ENCODE results near the gene GFAP. TPM values are rescaled to one million over a fixed set of nuclear protein-coding genes. Genes with fewer than 3 reads are reported as not detected.

GFAP gene
- total RNA-seq, 1 donor from 2014 or later: not detected

- Mint-ChIP-seq H3K27ac (no peak overlapping the region), H3K9me3 (no peaks in the 10 kb centered on the region), H3K4me3 (no peak overlapping the region), H3K4me1 (no peaks in the 10 kb centered on the region), H3K36me3 (peaks cover 31% of the 10 kb centered on the region), H3K27me3 (ENCODE audit: low read depth) (no peaks in the 10 kb centered on the region)
- TF ChIP-seq CTCF (IDR thresholded peaks at IDR 0.05; ENCODE audit: unreplicated experiment): no peak
- DNase-seq (ENCODE audit: low spot score in 2 of 2, unreplicated experiment in 2 of 2): no peak
These were observed 28.3 kb downstream of the GFAP start for GRCh38 chr17:44887016-44887415.

- Mint-ChIP-seq H3K4me3 (no peak overlapping the region), H3K9me3 (no peaks in the 10 kb centered on the region), H3K27me3 (ENCODE audit: low read depth) (no peaks in the 10 kb centered on the region), H3K27ac (no peak overlapping the region), H3K36me3 (peaks cover 29% of the 10 kb centered on the region), H3K4me1 (no peaks in the 10 kb centered on the region)
- TF ChIP-seq CTCF (IDR thresholded peaks at IDR 0.05; ENCODE audit: unreplicated experiment): no peak
- no peak for DNase-seq (ENCODE audit: low spot score in 2 of 2, unreplicated experiment in 2 of 2)
These were observed 30.4 kb downstream of the GFAP start for GRCh38 chr17:44884941-44885340.

- no peak for TF ChIP-seq CTCF (IDR thresholded peaks at IDR 0.05; ENCODE audit: unreplicated experiment)
- peaks cover 36% of the 10 kb centered on the region for H3K36me3 Mint-ChIP-seq
- H3K27ac Mint-ChIP-seq: no peak overlapping the region
These were observed 34.2 kb downstream of the GFAP start for GRCh38 chr17:44881145-44881544.

GRCh38 chr17:44880062-44880461, 35.2 kb downstream of the GFAP start:
- no peaks in the 10 kb centered on the region for H3K27me3 Mint-ChIP-seq (ENCODE audit: low read depth)

More at GRCh38 chr17:44881145-44881544, 34.2 kb downstream of the GFAP start:
- no peaks in the 10 kb centered on the region for H3K27me3 Mint-ChIP-seq (ENCODE audit: low read depth)
- no peak overlapping the region for H3K4me3 Mint-ChIP-seq
- no peaks in the 10 kb centered on the region for H3K4me1 Mint-ChIP-seq
- H3K9me3 Mint-ChIP-seq: no peaks in the 10 kb centered on the region
- DNase-seq (ENCODE audit: low spot score in 2 of 2, unreplicated experiment in 2 of 2): no peak

GRCh38 chr17:44879376-44879775, 35.9 kb downstream of the GFAP start:
- Mint-ChIP-seq H3K27ac (no peak overlapping the region), H3K36me3 (peaks cover 37% of the 10 kb centered on the region), H3K27me3 (ENCODE audit: low read depth) (no peaks in the 10 kb centered on the region), H3K9me3 (no peaks in the 10 kb centered on the region), H3K4me3 (no peak overlapping the region), H3K4me1 (no peaks in the 10 kb centered on the region)
- DNase-seq (ENCODE audit: low spot score in 2 of 2, unreplicated experiment in 2 of 2): no peak
- TF ChIP-seq CTCF (IDR thresholded peaks at IDR 0.05; ENCODE audit: unreplicated experiment): no peak

More at GRCh38 chr17:44880062-44880461, 35.2 kb downstream of the GFAP start:
- Mint-ChIP-seq H3K9me3 (no peaks in the 10 kb centered on the region), H3K36me3 (peaks cover 37% of the 10 kb centered on the region), H3K4me3 (no peak overlapping the region), H3K4me1 (no peaks in the 10 kb centered on the region), H3K27ac (no peak overlapping the region)
- no peak for TF ChIP-seq CTCF (IDR thresholded peaks at IDR 0.05; ENCODE audit: unreplicated experiment)
- DNase-seq (ENCODE audit: low spot score in 2 of 2, unreplicated experiment in 2 of 2): no peak
